ENCODE measurements around the gene SORL1-AS1.

The SORL1-AS1 gene

GRCh38 chr11:121499405-121499804, 46.6 kb upstream of the SORL1-AS1 start:
- no peaks in the 10 kb centered on the region for H3K27me3 ChIP-seq (ENCODE audit: insufficient read depth, poor library complexity, severe bottlenecking)
- no peak for DNase-seq (ENCODE audit: low read depth in 1 of 2, low spot score in 1 of 2)
- H3K4me3 ChIP-seq (replicated peaks; ENCODE audit: insufficient read depth, low read length), result no peak overlapping the region
- H3K27ac ChIP-seq (replicated peaks), result no peak overlapping the region
- no peak for TF ChIP-seq SPI1 (IDR thresholded peaks at IDR 0.05; ENCODE audit: borderline replicate concordance, low read depth)
- no peak for TF ChIP-seq POLR2AphosphoS5 (IDR thresholded peaks at IDR 0.05; ENCODE audit: low read depth)
- TF ChIP-seq GABPA (IDR thresholded peaks at IDR 0.05; ENCODE audit: low read depth), result no peak
- no peak for TF ChIP-seq CTCF (IDR thresholded peaks at IDR 0.05; ENCODE audit: insufficient read depth, low read length)
- TF ChIP-seq REST (IDR thresholded peaks at IDR 0.05; ENCODE audit: insufficient replicate concordance, low read depth), result no peak

DNA sequence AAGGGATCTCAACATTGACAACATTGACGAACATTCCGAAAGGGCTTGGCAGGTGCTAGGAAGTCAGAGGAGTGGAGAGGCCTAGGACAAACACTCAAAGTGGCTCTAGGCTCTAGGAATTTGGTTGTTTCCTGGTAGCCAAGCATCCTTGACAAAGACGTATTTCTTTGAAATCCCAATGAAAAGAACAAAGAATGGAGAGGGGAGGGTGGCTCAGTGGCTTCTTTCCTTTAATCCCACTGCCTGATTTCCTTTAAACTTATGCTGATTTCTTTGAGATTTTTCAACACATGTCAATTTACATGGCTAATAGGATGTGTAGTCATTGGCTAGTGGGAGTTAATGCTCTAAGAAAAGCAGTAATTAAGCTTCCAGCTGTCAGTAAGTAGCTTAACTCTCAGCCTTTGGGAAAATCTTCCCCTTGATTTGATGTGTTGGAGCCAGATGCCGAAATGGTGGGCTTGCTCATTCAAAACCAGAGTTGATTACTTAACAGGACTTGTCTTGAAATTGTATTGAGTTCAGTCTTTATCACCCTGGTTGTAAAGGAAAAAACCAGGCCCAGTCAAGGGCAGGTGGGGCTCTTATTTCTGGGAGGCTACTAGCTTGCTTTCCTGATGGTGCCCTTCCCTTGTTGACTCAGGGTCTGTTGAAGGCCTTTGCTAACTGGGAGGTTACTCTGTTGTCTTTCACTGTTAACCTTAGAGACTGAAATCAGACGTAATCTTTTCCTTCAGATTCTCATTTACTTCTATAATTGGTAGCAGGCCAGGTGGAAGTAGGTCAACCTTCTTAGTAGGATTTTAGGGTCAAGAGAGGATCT, 44.6 kb upstream of the SORL1-AS1 start:
- no peak for DNase-seq (ENCODE audit: low read depth in 1 of 2, low spot score in 1 of 2)
- Histone ChIP-seq H3K27ac (replicated peaks) (no peak overlapping the region), H3K4me3 (replicated peaks; ENCODE audit: insufficient read depth, low read length) (no peak overlapping the region), H3K27me3 (ENCODE audit: insufficient read depth, poor library complexity, severe bottlenecking) (no peaks in the 10 kb centered on the region)
- no peak for TF ChIP-seq GABPA (IDR thresholded peaks at IDR 0.05; ENCODE audit: low read depth)
- no peak for TF ChIP-seq CTCF (IDR thresholded peaks at IDR 0.05; ENCODE audit: insufficient read depth, low read length)
- TF ChIP-seq REST (IDR thresholded peaks at IDR 0.05; ENCODE audit: insufficient replicate concordance, low read depth), result no peak
- TF ChIP-seq POLR2AphosphoS5 (IDR thresholded peaks at IDR 0.05; ENCODE audit: low read depth), result no peak
- no peak for TF ChIP-seq SPI1 (IDR thresholded peaks at IDR 0.05; ENCODE audit: borderline replicate concordance, low read depth)

GRCh38 chr11:121494355-121495099, 41.8 kb upstream of the SORL1-AS1 start:
- Histone ChIP-seq H3K27me3 (ENCODE audit: insufficient read depth, poor library complexity, severe bottlenecking) (no peaks in the 10 kb centered on the region), H3K4me3 (replicated peaks; ENCODE audit: insufficient read depth, low read length) (no peak overlapping the region), H3K27ac (replicated peaks) (no peak overlapping the region)
- TF ChIP-seq SPI1 (IDR thresholded peaks at IDR 0.05; ENCODE audit: borderline replicate concordance, low read depth) (no peak), CTCF (IDR thresholded peaks at IDR 0.05; ENCODE audit: insufficient read depth, low read length) (no peak), REST (IDR thresholded peaks at IDR 0.05; ENCODE audit: insufficient replicate concordance, low read depth) (no peak), POLR2AphosphoS5 (IDR thresholded peaks at IDR 0.05; ENCODE audit: low read depth) (no peak), GABPA (IDR thresholded peaks at IDR 0.05; ENCODE audit: low read depth) (no peak)
- peak in 1 of 2 experiments; percentile 42 for DNase-seq (ENCODE audit: low read depth in 1 of 2, low spot score in 1 of 2)
